Spleen (tissue), 11 donors: ENCODE measurements around the gene SNAI1. TPM values are rescaled to one million over a fixed set of nuclear protein-coding genes. Genes with fewer than 3 reads are reported as not detected.

Experiments
- DNase-seq: peaks from one replicate; pipeline ENCODE4 v3.0.0-alpha.2; 2020
- H3K27ac ChIP-seq, 8 donors: fragments of 200-600 bp; sonication (generic) in 7 of 8; 1 replicate in 4 of 8; 2 replicates in 4 of 8; pipeline versions ENCODE4 v1.5.0 to v1.8.0; 2016 to 2021; ENCODE audit warnings: inconsistent platforms in 4 of 8, mild to moderate bottlenecking in 4 of 8, moderate library complexity in 1 of 8
- H3K27me3 ChIP-seq, 7 donors: fragments of 200-600 bp; sonication (generic) in 6 of 7; replicated peaks in 1 of 7; 1 replicate in 4 of 7; 2 replicates in 3 of 7; pipeline versions ENCODE4 v1.5.0 to v1.8.0; 2016 to 2021; ENCODE audit warnings: inconsistent platforms in 3 of 7, mild to moderate bottlenecking in 1 of 7
- H3K36me3 ChIP-seq, 6 donors: fragments of 200-600 bp; sonication (generic) in 5 of 6; 1 replicate in 4 of 6; 2 replicates in 2 of 6; pipeline versions ENCODE4 v1.5.0 to v1.8.0; 2016 to 2021; ENCODE audit warnings: inconsistent platforms in 2 of 6
- H3K4me1 ChIP-seq, 6 donors: fragments of 200-600 bp; sonication (generic) in 5 of 6; 1 replicate in 3 of 6; 2 replicates in 3 of 6; pipeline versions ENCODE4 v1.5.0 to v1.8.0; 2016 to 2021; ENCODE audit warnings: inconsistent platforms in 3 of 6
- H3K4me3 ChIP-seq, 8 donors: fragments of 200-600 bp; sonication (generic) in 7 of 8; 1 replicate in 4 of 8; 2 replicates in 4 of 8; pipeline versions ENCODE4 v1.5.0 to v1.8.0; 2016 to 2021; ENCODE audit warnings: inconsistent platforms in 4 of 8, mild to moderate bottlenecking in 4 of 8, moderate library complexity in 2 of 8
- H3K9me3 ChIP-seq, 8 donors: fragments of 200-600 bp; sonication (generic) in 7 of 8; 1 replicate in 4 of 8; 2 replicates in 4 of 8; pipeline versions ENCODE4 v1.5.0 to v1.8.0; 2016 to 2021; ENCODE audit warnings: inconsistent platforms in 4 of 8
- POLR2A ChIP-seq, 3 donors: fragments of 450-650 bp; IDR thresholded peaks; one replicate each; pipeline ENCODE4 v1.5.1; 2017; ENCODE audit warnings: antibody characterized with exemption in 3 of 3, mild to moderate bottlenecking in 1 of 3
- POLR2AphosphoS5 ChIP-seq, 3 donors: sonication (generic); formaldehyde crosslinking; IDR thresholded peaks; one replicate each; pipeline ENCODE4 v1.5.1; 2017; ENCODE audit warnings: antibody characterized with exemption in 3 of 3
- WGBS, 5 donors: extraction: QIAGEN DNeasy Blood & Tissue Kit in 3 of 5; methylation state at CpG; one replicate each; pipeline versions ENCODE4 v1.1.5 to v1.1.7; 2013 to 2018; 5-methylcytosine and 5-hydroxymethylcytosine counted together
- intact Hi-C: fragments of 100-400 bp; cut with DNase I; formaldehyde crosslinking; loops from one replicate; pipeline ENCODE4 v1.15.0; 2023; ENCODE audit warnings: low total_unique reads
- polyA plus RNA-seq, 3 donors: library from polyadenylated mRNA; stranded (reverse); fragments of 200-250 nt; gene quantifications; one replicate each; pipeline ENCODE4 v1.2.1, GENCODE V29; 2013
- total RNA-seq, 7 donors: library from RNA; depleted of rRNA in 3 of 7; stranded (reverse); fragments of >200 nt in 3 of 7; fragmentation: NEBNext Ultra II Directional in 4 of 7; extraction: Animal tissue kit (Norgen Biotek cat#: 25700) in 4 of 7; gene quantifications; one replicate each; pipeline versions ENCODE4 v1.1.0 to v1.2.1, GENCODE V29; 2016 to 2021
- TF ChIP-seq, protein P1 (sequence below), 11 experiments: fragments of 200-600 bp in 7 of 11; fragments of 450-650 bp in 4 of 11; sonication (generic) in 4 of 11; IDR thresholded peaks in 8 of 11; conservative IDR thresholded peaks in 3 of 11; 1 replicate in 7 of 11; 2 replicates in 4 of 11; pipeline versions ENCODE4 v1.4.0 to v1.8.0; 2016 to 2021; ENCODE audit warnings: antibody characterized with exemption in 11 of 11, inconsistent platforms in 4 of 11, mild to moderate bottlenecking in 1 of 11
- donor health status: healthy with polysubstance abuse.
- donor health status: DM: no; HTN: no; CAD: no; lungs with moderate emphysema.
- donor health status: DM: no; HTN: no; CAD: no.
- donor health status: Bipolar disorder and iron deficiency.
- donor health status: healthy.
- donor health status: DM: no; HTN: no; CAD: no.
- donor health status: DM: yes; HTN: yes; CAD: no.

SNAI1 gene
- total and polyA plus RNA-seq, 10 donors, result 1.3 to 10.5 (median 5.2) TPM

DNA sequence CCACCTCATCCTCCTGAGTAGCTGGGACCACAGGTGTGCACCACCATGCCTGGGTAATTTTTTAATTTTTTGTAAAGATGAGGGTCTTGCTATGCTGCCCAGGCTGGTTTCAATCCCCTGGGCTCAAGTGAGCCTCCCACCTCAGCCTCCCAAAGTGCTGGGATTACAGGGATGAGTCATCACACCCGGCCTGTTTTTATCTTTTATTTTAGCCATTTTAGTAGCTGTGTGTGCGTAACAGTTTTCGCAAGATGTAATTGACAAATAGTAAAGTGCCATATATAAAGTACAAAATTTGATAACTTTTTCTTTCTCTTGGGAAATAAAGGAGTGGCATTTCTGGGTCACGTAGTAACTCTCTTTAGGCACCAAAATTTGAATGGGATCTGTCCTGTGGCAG is 21.4 kb downstream of the SNAI1 start:
- 49 to 81% (median 69%) methylated on average over 4 of the region's 4 CpGs for WGBS, 5 donors
- DNase-seq, result no peak
- intact Hi-C loops, result no loop called here

DNA sequence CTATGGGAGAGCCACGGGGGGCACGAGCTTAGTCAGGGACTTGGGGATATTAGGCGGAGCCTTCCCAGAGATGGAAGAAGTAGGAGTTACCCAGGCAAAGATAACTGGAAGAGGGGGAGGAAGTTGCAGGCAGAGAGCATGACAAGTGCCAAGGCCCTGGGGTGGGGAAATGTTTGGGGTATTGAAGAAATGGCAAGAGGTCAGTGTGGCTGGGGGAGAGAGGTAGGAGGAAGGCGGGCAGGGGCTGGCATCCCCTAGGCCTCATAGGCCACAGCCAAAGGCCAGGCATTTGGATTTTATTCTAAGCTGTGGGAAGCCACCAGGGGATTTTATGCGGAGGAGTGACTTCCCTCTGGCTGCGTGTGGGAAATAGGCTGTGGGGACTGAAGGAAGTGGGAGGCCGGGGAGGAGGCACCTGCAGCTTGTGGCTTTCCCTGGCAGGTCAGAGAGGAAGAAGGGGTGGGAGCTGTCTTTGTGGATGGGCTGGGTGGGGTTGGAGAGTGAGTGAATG is 22.7 kb downstream of the SNAI1 start:
- 28 to 38% (median 31%) methylated on average over 7 of the region's 7 CpGs for WGBS, 5 donors
- H3K4me1 ChIP-seq, result peaks cover 11 to 59% (median 32%) of the 10 kb centered on the region in 6 donors
- no peak for DNase-seq
- no peaks in the 10 kb centered on the region for H3K9me3 ChIP-seq
- no peaks in the 10 kb centered on the region for H3K36me3 ChIP-seq
- intact Hi-C loops, result no loop called here
- TF ChIP-seq POLR2A (IDR thresholded peaks at IDR 0.05) (no peak), POLR2AphosphoS5 (IDR thresholded peaks at IDR 0.05) (peak in 1 of 3 donors; percentile 6)
- TF ChIP-seq, protein P1, sequence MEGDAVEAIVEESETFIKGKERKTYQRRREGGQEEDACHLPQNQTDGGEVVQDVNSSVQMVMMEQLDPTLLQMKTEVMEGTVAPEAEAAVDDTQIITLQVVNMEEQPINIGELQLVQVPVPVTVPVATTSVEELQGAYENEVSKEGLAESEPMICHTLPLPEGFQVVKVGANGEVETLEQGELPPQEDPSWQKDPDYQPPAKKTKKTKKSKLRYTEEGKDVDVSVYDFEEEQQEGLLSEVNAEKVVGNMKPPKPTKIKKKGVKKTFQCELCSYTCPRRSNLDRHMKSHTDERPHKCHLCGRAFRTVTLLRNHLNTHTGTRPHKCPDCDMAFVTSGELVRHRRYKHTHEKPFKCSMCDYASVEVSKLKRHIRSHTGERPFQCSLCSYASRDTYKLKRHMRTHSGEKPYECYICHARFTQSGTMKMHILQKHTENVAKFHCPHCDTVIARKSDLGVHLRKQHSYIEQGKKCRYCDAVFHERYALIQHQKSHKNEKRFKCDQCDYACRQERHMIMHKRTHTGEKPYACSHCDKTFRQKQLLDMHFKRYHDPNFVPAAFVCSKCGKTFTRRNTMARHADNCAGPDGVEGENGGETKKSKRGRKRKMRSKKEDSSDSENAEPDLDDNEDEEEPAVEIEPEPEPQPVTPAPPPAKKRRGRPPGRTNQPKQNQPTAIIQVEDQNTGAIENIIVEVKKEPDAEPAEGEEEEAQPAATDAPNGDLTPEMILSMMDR (IDR thresholded peaks at IDR 0.05 in 8 of 11, conservative IDR thresholded peaks at IDR 0.05 in 3 of 11), result no peak
- H3K27ac ChIP-seq, result peak overlapping the region in 6 of 8 donors; percentile 9 to 56 (median 28)
- H3K4me3 ChIP-seq, result no peak overlapping the region
- H3K27me3 ChIP-seq, result peaks cover 0 to 22% (median 7%) of the 10 kb centered on the region in 7 donors

More for the DNA sequence above, 21.4 kb downstream of the SNAI1 start:
- H3K4me3 ChIP-seq, result no peak overlapping the region
- no peaks in the 10 kb centered on the region for H3K9me3 ChIP-seq
- peaks cover 0 to 9% (median 0%) of the 10 kb centered on the region in 7 donors for H3K27me3 ChIP-seq
- no peaks in the 10 kb centered on the region for H3K36me3 ChIP-seq
- H3K4me1 ChIP-seq, result peaks cover 11 to 69% (median 35%) of the 10 kb centered on the region in 6 donors
- H3K27ac ChIP-seq, result peak overlapping the region in 2 of 8 donors; percentile 53 to 56
- TF ChIP-seq POLR2AphosphoS5 (IDR thresholded peaks at IDR 0.05), result no peak
- TF ChIP-seq, protein P1 (IDR thresholded peaks at IDR 0.05 in 8 of 11, conservative IDR thresholded peaks at IDR 0.05 in 3 of 11), result no peak

DNA sequence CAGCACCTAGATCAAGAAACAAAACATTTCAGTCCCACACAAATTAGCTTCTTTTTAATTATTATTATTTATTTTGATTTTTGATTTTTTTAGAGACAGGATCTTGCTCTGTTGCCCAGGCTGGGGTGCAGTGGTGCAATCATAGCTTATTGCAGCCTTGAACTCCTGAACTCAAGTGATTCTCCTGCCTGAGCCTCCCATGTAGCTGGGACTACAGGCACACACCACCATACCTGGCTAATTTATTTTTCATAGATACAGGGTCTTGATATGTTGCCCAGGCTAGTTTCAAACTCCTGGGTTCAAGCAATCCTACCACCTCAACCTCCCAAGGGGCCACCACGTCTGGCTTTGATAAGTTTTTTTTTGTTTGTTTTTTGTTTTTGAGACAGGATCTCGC is 24.6 kb downstream of the SNAI1 start:
- no peak overlapping the region for H3K4me3 ChIP-seq
- H3K36me3 ChIP-seq, result no peaks in the 10 kb centered on the region
- 77 to 92% (median 83%) methylated on average over 2 of the region's 2 CpGs for WGBS, 5 donors
- TF ChIP-seq POLR2A (IDR thresholded peaks at IDR 0.05), result no peak
- no peak for TF ChIP-seq POLR2AphosphoS5 (IDR thresholded peaks at IDR 0.05)
- TF ChIP-seq, protein P1 (IDR thresholded peaks at IDR 0.05 in 8 of 11, conservative IDR thresholded peaks at IDR 0.05 in 3 of 11), result no peak
- intact Hi-C loops, result no loop called here
- H3K9me3 ChIP-seq, result no peaks in the 10 kb centered on the region
- no peak for DNase-seq
- peaks cover 0 to 22% (median 7%) of the 10 kb centered on the region in 7 donors for H3K27me3 ChIP-seq
- H3K27ac ChIP-seq, result no peak overlapping the region
- peaks cover 12 to 59% (median 35%) of the 10 kb centered on the region in 6 donors for H3K4me1 ChIP-seq

DNA sequence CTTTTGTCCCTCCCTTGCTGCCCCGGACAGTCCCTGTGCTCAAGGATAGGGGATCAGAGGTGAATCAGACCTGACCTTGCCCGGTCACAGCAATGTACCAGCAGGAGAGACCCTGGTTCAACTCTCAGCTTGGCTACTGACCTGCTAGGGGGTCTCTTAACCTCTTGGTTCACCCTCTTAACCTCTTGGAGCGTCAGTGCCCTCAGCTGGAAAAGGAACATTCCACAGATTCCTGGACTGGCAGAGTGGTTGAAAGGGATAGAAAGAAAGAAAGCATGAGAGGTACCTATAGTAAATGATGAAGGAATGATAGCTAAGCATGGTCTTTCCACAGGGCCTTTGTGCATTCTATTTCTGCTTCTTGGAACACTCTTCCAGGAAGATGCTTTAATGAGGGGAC is 25.2 kb downstream of the SNAI1 start:
- intact Hi-C loops, result no loop called here
- no peak overlapping the region for H3K4me3 ChIP-seq
- peaks cover 0 to 22% (median 7%) of the 10 kb centered on the region in 7 donors for H3K27me3 ChIP-seq
- H3K36me3 ChIP-seq, result no peaks in the 10 kb centered on the region
- TF ChIP-seq POLR2A (IDR thresholded peaks at IDR 0.05), result no peak
- no peak for TF ChIP-seq POLR2AphosphoS5 (IDR thresholded peaks at IDR 0.05)
- TF ChIP-seq, protein P1 (IDR thresholded peaks at IDR 0.05 in 8 of 11, conservative IDR thresholded peaks at IDR 0.05 in 3 of 11), result no peak
- H3K27ac ChIP-seq, result no peak overlapping the region
- H3K4me1 ChIP-seq, result peaks cover 18 to 60% (median 39%) of the 10 kb centered on the region in 6 donors
- H3K9me3 ChIP-seq, result no peaks in the 10 kb centered on the region
- WGBS, 5 donors, result 66 to 83% (median 79%) methylated on average over 3 of the region's 3 CpGs
- DNase-seq, result no peak
